Endodermal cell (in vitro differentiated cells): ENCODE data around the gene TIMM23B. TPM values are rescaled to one million over a fixed set of nuclear protein-coding genes. Genes with fewer than 3 reads are reported as not detected.

Experiments used
- DNase-seq: peaks from one replicate; pipeline ENCODE4 v3.0.0-alpha.2; 2017
- H3K27ac ChIP-seq: 2 replicates; pipeline ENCODE4 v1.5.1; 2013; ENCODE audit warnings: mild to moderate bottlenecking, low read depth, low read length, moderate library complexity
- H3K27me3 ChIP-seq: 2 replicates; pipeline ENCODE4 v1.6.1; 2013; ENCODE audit warnings: mild to moderate bottlenecking, low read length, moderate library complexity; ENCODE audit not compliant: insufficient read depth, control insufficient read depth, poor library complexity, severe bottlenecking
- H3K36me3 ChIP-seq: 2 replicates; pipeline ENCODE4 v1.7.0; 2013; ENCODE audit warnings: mild to moderate bottlenecking, low read length, moderate library complexity; ENCODE audit not compliant: control insufficient read depth, insufficient read depth
- H3K4me1 ChIP-seq: one replicate; pipeline ENCODE4 v1.7.0; 2013; ENCODE audit warnings: low read length; ENCODE audit not compliant: control insufficient read depth, insufficient read depth
- H3K4me3 ChIP-seq: 2 replicates; pipeline ENCODE4 v1.5.1; 2013; ENCODE audit warnings: mild to moderate bottlenecking, low read length, moderate library complexity
- H3K9ac ChIP-seq: 2 replicates; pipeline ENCODE4 v1.6.1; 2013; ENCODE audit warnings: mild to moderate bottlenecking, low read length, moderate library complexity; ENCODE audit not compliant: poor library complexity, severe bottlenecking; ENCODE audit errors: extremely low read depth
- H3K9me3 ChIP-seq: 2 replicates; pipeline ENCODE4 v1.6.1; 2013; ENCODE audit warnings: mild to moderate bottlenecking, low read length, moderate library complexity; ENCODE audit not compliant: control insufficient read depth
- H3K27ac Mint-ChIP-seq: 2 replicates; pipeline ENCODE4 v1.8.0; 2020; ENCODE audit warnings: mixed read lengths
- H3K27me3 Mint-ChIP-seq: 2 replicates; pipeline ENCODE4 v1.8.0; 2021; ENCODE audit warnings: mild to moderate bottlenecking, mixed read lengths; ENCODE audit not compliant: insufficient read depth
- H3K36me3 Mint-ChIP-seq: 2 replicates; pipeline ENCODE4 v1.8.0; 2020; ENCODE audit warnings: low read depth, mixed read lengths
- H3K4me1 Mint-ChIP-seq: 2 replicates; pipeline ENCODE4 v1.8.0; 2020; ENCODE audit warnings: mixed read lengths
- H3K4me3 Mint-ChIP-seq: 2 replicates; pipeline ENCODE4 v1.8.0; 2020; ENCODE audit warnings: mild to moderate bottlenecking, moderate library complexity, mixed read lengths
- H3K9me3 Mint-ChIP-seq: 2 replicates; pipeline ENCODE4 v1.8.0; 2020; ENCODE audit warnings: mild to moderate bottlenecking, mixed read lengths
- WGBS, 2 experiments: methylation state at CpG; one replicate each; pipeline versions ENCODE4 v1.1.5 to v1.1.7; 2013; ENCODE audit warnings: missing lambda C conversion rate in 2 of 2, mixed read lengths in 1 of 2; ENCODE audit not compliant: insufficient coverage in 1 of 2, insufficient read length in 1 of 2; 5-methylcytosine and 5-hydroxymethylcytosine counted together
- total RNA-seq, 2 donors: library from RNA; stranded (reverse); fragmentation: NEBNext Ultra II Directional in 1 of 2; extraction: Animal tissue kit (Norgen Biotek cat#: 25700) in 1 of 2; gene quantifications; 2 replicates in 1 of 2; 3 replicates in 1 of 2; pipeline ENCODE4 v1.2.1, GENCODE V29; 2021
- TF ChIP-seq, protein P1 (sequence below): fragments of 200-600 bp; sonication (generic); conservative IDR thresholded peaks from 2 replicates; pipeline ENCODE4 v1.5.0; 2021; ENCODE audit warnings: antibody characterized with exemption, mild to moderate bottlenecking

The TIMM23B gene
- total RNA-seq, 2 donors from 2014 or later: 18.0 to 22.3 TPM

DNA sequence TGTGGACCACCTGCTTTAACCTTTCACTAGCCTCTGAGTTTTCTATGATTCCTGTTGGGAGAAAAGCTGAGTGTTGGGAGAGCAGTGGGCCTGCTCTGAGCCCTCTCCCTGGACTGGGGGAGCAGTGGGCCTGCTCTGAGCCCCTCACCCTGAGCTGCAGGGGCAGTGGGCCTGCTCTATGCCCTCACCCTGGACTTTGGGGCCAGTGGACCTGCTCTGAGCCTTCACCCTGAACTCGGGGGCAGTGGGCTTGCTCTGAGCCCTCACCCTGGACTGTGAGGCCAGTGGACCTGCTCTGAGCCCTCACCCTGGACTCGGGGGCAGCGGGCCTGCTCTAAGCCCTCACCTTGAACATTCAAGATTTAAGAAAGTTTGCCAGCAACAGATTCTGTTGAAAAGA, 79.8 kb downstream of the TIMM23B start:
- H3K4me3 Mint-ChIP-seq: no peak overlapping the region
- no peak for DNase-seq

More for the DNA sequence above, 79.8 kb downstream of the TIMM23B start:
- Histone ChIP-seq H3K9ac (no peak overlapping the region), H3K4me3 (no peak overlapping the region), H3K36me3 (no peaks in the 10 kb centered on the region), H3K27ac (no peak overlapping the region), H3K27me3 (no peaks in the 10 kb centered on the region), H3K9me3 (no peaks in the 10 kb centered on the region), H3K4me1 (no peaks in the 10 kb centered on the region)
- 83 to 91% methylated on average over 1 to 3 of the region's 3 CpGs for WGBS, 2 experiments
- H3K27ac Mint-ChIP-seq: no peak overlapping the region
- peaks cover 3% of the 10 kb centered on the region for H3K27me3 Mint-ChIP-seq
- H3K36me3 Mint-ChIP-seq: no peaks in the 10 kb centered on the region
- no peaks in the 10 kb centered on the region for H3K4me1 Mint-ChIP-seq
- TF ChIP-seq, protein P1, sequence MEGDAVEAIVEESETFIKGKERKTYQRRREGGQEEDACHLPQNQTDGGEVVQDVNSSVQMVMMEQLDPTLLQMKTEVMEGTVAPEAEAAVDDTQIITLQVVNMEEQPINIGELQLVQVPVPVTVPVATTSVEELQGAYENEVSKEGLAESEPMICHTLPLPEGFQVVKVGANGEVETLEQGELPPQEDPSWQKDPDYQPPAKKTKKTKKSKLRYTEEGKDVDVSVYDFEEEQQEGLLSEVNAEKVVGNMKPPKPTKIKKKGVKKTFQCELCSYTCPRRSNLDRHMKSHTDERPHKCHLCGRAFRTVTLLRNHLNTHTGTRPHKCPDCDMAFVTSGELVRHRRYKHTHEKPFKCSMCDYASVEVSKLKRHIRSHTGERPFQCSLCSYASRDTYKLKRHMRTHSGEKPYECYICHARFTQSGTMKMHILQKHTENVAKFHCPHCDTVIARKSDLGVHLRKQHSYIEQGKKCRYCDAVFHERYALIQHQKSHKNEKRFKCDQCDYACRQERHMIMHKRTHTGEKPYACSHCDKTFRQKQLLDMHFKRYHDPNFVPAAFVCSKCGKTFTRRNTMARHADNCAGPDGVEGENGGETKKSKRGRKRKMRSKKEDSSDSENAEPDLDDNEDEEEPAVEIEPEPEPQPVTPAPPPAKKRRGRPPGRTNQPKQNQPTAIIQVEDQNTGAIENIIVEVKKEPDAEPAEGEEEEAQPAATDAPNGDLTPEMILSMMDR: no peak
- no peaks in the 10 kb centered on the region for H3K9me3 Mint-ChIP-seq

Other genes starting within 250 kb of the TIMM23B start
- gene OGDHL, start 179.7 kb upstream of the TIMM23B start, total RNA-seq: 10 to 100 TPM; 13.0 to 14.6 TPM
- 10 to 100 TPM; 66.3 to 67.4 TPM for gene PARG, start within 50 bp of the TIMM23B start, total RNA-seq
- 10 to 100 TPM; 15.9 to 18.0 TPM for gene AGAP6, start 46.4 kb downstream of the TIMM23B start, total RNA-seq
- gene WASHC2A, start 125.9 kb downstream of the TIMM23B start, total RNA-seq: 10 to 100 TPM; 35.4 to 49.9 TPM